HTR-8/SVneo (cell line): ENCODE measurements around the gene ABLIM1.

Source experiments
- DNase-seq: peaks from one replicate; pipeline ENCODE4 v3.0.0; 2011; ENCODE audit warnings: low spot score, mixed read lengths; ENCODE audit not compliant: insufficient read length
- FAIRE-seq: peaks from 2 replicates; lab custom pipeline; 2011; peaks lifted over from hg19 to GRCh38; lab: Jason Lieb, UNC

Gene ABLIM1

GRCh38 chr10:114526126-114526503 is 132.0 kb downstream of the ABLIM1 start:
- DNase-seq (no peak), FAIRE-seq (no peak)

GRCh38 chr10:114525368-114525949 is 132.6 kb downstream of the ABLIM1 start:
- DNase-seq (no peak), FAIRE-seq (no peak)

- no peak for FAIRE-seq
- no peak for DNase-seq
Measured at GRCh38 chr10:114523876-114524275, 134.2 kb downstream of the ABLIM1 start.

GRCh38 chr10:114521255-114521654 is 136.8 kb downstream of the ABLIM1 start:
- no peak for FAIRE-seq
- DNase-seq = no peak

- DNase-seq = no peak
- FAIRE-seq = no peak
Measured at GRCh38 chr10:114520453-114520852, 137.6 kb downstream of the ABLIM1 start.

GRCh38 chr10:114519756-114520293 is 138.2 kb downstream of the ABLIM1 start:
- no peak for FAIRE-seq

GRCh38 chr10:114519306-114519669 is 138.8 kb downstream of the ABLIM1 start:
- FAIRE-seq = no peak
- DNase-seq = no peak

More at GRCh38 chr10:114519756-114520293, 138.2 kb downstream of the ABLIM1 start:
- DNase-seq = no peak

- FAIRE-seq (no peak), DNase-seq (no peak)
Measured at GRCh38 chr10:114518401-114519305, 139.4 kb downstream of the ABLIM1 start.

GRCh38 chr10:114517368-114518250 is 140.5 kb downstream of the ABLIM1 start:
- DNase-seq = no peak
- no peak for FAIRE-seq

GRCh38 chr10:114516356-114516755 is 141.7 kb downstream of the ABLIM1 start:
- no peak for DNase-seq
- no peak for FAIRE-seq

GRCh38 chr10:114515298-114515914 is 142.7 kb downstream of the ABLIM1 start:
- FAIRE-seq = no peak

GRCh38 chr10:114513381-114513792 is 144.7 kb downstream of the ABLIM1 start:
- DNase-seq (no peak), FAIRE-seq (no peak)

More at GRCh38 chr10:114515298-114515914, 142.7 kb downstream of the ABLIM1 start:
- no peak for DNase-seq

- DNase-seq (no peak), FAIRE-seq (no peak)
Measured at GRCh38 chr10:114511881-114512280, 146.2 kb downstream of the ABLIM1 start.

- FAIRE-seq (no peak), DNase-seq (no peak)
Measured at GRCh38 chr10:114508376-114508775, 149.7 kb downstream of the ABLIM1 start.

- FAIRE-seq = no peak
- DNase-seq = no peak
Measured at GRCh38 chr10:114507449-114507848, 150.6 kb downstream of the ABLIM1 start.

GRCh38 chr10:114506871-114507385 is 151.1 kb downstream of the ABLIM1 start:
- DNase-seq = no peak
- FAIRE-seq = no peak

- FAIRE-seq (no peak), DNase-seq (no peak)
Measured at GRCh38 chr10:114504769-114505579, 153.1 kb downstream of the ABLIM1 start.

- FAIRE-seq = no peak
- DNase-seq = no peak
Measured at GRCh38 chr10:114502074-114502473, 156.0 kb downstream of the ABLIM1 start.

GRCh38 chr10:114501650-114502049 is 156.4 kb downstream of the ABLIM1 start:
- DNase-seq (no peak), FAIRE-seq (no peak)
